ENCODE data around the gene ISY1.
"Not testable (repeated sequence)": the region's sequence is repeated elsewhere in the genome, so short reads cannot be mapped to it uniquely, and the experiment has no call there.

Gene ISY1

GRCh38 chr3:129095285-129095684, 65.6 kb downstream of the ISY1 start:
- Histone ChIP-seq H4K20me1 (ENCODE audit: insufficient read depth, low read length) (no peaks in the 10 kb centered on the region), H3K4me2 (ENCODE audit: low read length) (no peak overlapping the region), H2AFZ (ENCODE audit: low read length) (no peak overlapping the region), H3K9ac (ENCODE audit: low read length) (no peak overlapping the region), H3K9me2 (ENCODE audit: low read depth, low read length) (no peaks in the 10 kb centered on the region), H3K36me3 (ENCODE audit: insufficient read depth, low read length) (peaks cover 37% of the 10 kb centered on the region), H3K79me2 (ENCODE audit: insufficient read depth, low read length) (no peaks in the 10 kb centered on the region), H3K9me3 (ENCODE audit: low read length) (0 out of 2 replicates have a peak, but pooled peaks cover 4% of the 10 kb centered on the region), H3K4me1 (ENCODE audit: insufficient read depth, low read length, severe bottlenecking) (no peaks in the 10 kb centered on the region), H3F3A (ENCODE audit: insufficient read depth, low read length) (no peaks in the 10 kb centered on the region), H3K27me3 (ENCODE audit: insufficient read depth, low read length) (no peaks in the 10 kb centered on the region), H3K4me3 (ENCODE audit: low read depth, low read length, poor library complexity, severe bottlenecking) (no peak overlapping the region), H3K27ac (ENCODE audit: low read depth, low read length, poor library complexity, severe bottlenecking) (no peak overlapping the region)
- TF ChIP-seq EZH2 (IDR thresholded peaks at IDR 0.05; ENCODE audit: borderline replicate concordance, low read length) (no peak), CTCF (IDR thresholded peaks at IDR 0.05; ENCODE audit: low read length) (no peak)

GRCh38 chr3:129088312-129088711, 72.6 kb downstream of the ISY1 start:
- H3K27me3 ChIP-seq (ENCODE audit: insufficient read depth, low read length); H3K9me3 ChIP-seq (ENCODE audit: low read length); H3K4me2 ChIP-seq (ENCODE audit: low read length); H2AFZ ChIP-seq (ENCODE audit: low read length); H3F3A ChIP-seq (ENCODE audit: insufficient read depth, low read length); H3K79me2 ChIP-seq (ENCODE audit: insufficient read depth, low read length); H3K27ac ChIP-seq (ENCODE audit: low read depth, low read length, poor library complexity, severe bottlenecking); H4K20me1 ChIP-seq (ENCODE audit: insufficient read depth, low read length); H3K9ac ChIP-seq (ENCODE audit: low read length); H3K4me3 ChIP-seq (ENCODE audit: low read depth, low read length, poor library complexity, severe bottlenecking); H3K4me1 ChIP-seq (ENCODE audit: insufficient read depth, low read length, severe bottlenecking); H3K9me2 ChIP-seq (ENCODE audit: low read depth, low read length): not testable (repeated sequence)
- peaks cover 11% of the 10 kb centered on the region; the same call in 1 of the 2 replicates for H3K36me3 ChIP-seq (ENCODE audit: insufficient read depth, low read length)

- peaks cover 10% of the 10 kb centered on the region; the same call in 1 of the 2 replicates for H3K36me3 ChIP-seq (ENCODE audit: insufficient read depth, low read length)
- H3K79me2 ChIP-seq (ENCODE audit: insufficient read depth, low read length); H3F3A ChIP-seq (ENCODE audit: insufficient read depth, low read length); H2AFZ ChIP-seq (ENCODE audit: low read length); H3K9me2 ChIP-seq (ENCODE audit: low read depth, low read length); H3K4me3 ChIP-seq (ENCODE audit: low read depth, low read length, poor library complexity, severe bottlenecking); H3K4me2 ChIP-seq (ENCODE audit: low read length); H3K4me1 ChIP-seq (ENCODE audit: insufficient read depth, low read length, severe bottlenecking); H4K20me1 ChIP-seq (ENCODE audit: insufficient read depth, low read length); H3K27me3 ChIP-seq (ENCODE audit: insufficient read depth, low read length); H3K27ac ChIP-seq (ENCODE audit: low read depth, low read length, poor library complexity, severe bottlenecking); H3K9me3 ChIP-seq (ENCODE audit: low read length); H3K9ac ChIP-seq (ENCODE audit: low read length): not testable (repeated sequence)
These were observed 73.0 kb downstream of the ISY1 start for GRCh38 chr3:129087904-129088303.

GRCh38 chr3:129087138-129087702, 73.6 kb downstream of the ISY1 start:
- Histone ChIP-seq H3K36me3 (ENCODE audit: insufficient read depth, low read length) (peaks cover 9% of the 10 kb centered on the region; the same call in 1 of the 2 replicates), H3K27ac (ENCODE audit: low read depth, low read length, poor library complexity, severe bottlenecking) (no peak overlapping the region), H3K9me3 (ENCODE audit: low read length) (no peaks in the 10 kb centered on the region), H3K9ac (ENCODE audit: low read length) (no peak overlapping the region), H3K4me2 (ENCODE audit: low read length) (no peak overlapping the region), H3K4me3 (ENCODE audit: low read depth, low read length, poor library complexity, severe bottlenecking) (no peak overlapping the region), H3K9me2 (ENCODE audit: low read depth, low read length) (no peaks in the 10 kb centered on the region), H4K20me1 (ENCODE audit: insufficient read depth, low read length) (no peaks in the 10 kb centered on the region), H2AFZ (ENCODE audit: low read length) (no peak overlapping the region), H3F3A (ENCODE audit: insufficient read depth, low read length) (no peaks in the 10 kb centered on the region), H3K27me3 (ENCODE audit: insufficient read depth, low read length) (no peaks in the 10 kb centered on the region), H3K4me1 (ENCODE audit: insufficient read depth, low read length, severe bottlenecking) (no peaks in the 10 kb centered on the region), H3K79me2 (ENCODE audit: insufficient read depth, low read length) (no peaks in the 10 kb centered on the region)
- TF ChIP-seq EZH2 (IDR thresholded peaks at IDR 0.05; ENCODE audit: borderline replicate concordance, low read length) (no peak), CTCF (IDR thresholded peaks at IDR 0.05; ENCODE audit: low read length) (no peak)
